Measurements from ENCODE around the gene ETV3. TPM values are rescaled to one million over a fixed set of nuclear protein-coding genes. Genes with fewer than 3 reads are reported as not detected.

Gene ETV3
- total RNA-seq, 1 experiment from 2014 or later, result 21.2 TPM

GRCh38 chr1:157163273-157164127 is 25.3 kb upstream of the ETV3 start:
- ChIA-PET CTCF (interaction anchor here (0.6 to 1.0 kb wide), 2 partner anchors 73 to 958 kb away, joined by 6 to 7 read pairs; no protein-coding TSS in a partner anchor), POLR2A (no interaction called here), RAD21 (ENCODE audit: low non-redundant PET in 1 of 2, low total read pairs in 2 of 2, uncharacterized antibody in 2 of 2, unreplicated experiment in 2 of 2) (no interaction called here)
- Histone ChIP-seq H2AFZ (ENCODE audit: low read depth, low read length, poor library complexity, severe bottlenecking) (peak overlapping the region; percentile 85), H3K9me2 (ENCODE audit: insufficient read depth) (no peaks in the 10 kb centered on the region), H3K27me3 (ENCODE audit: insufficient read depth, low read length) (no peaks in the 10 kb centered on the region), H3K36me3 (ENCODE audit: control insufficient read depth in 1 of 2, insufficient read depth in 2 of 2, low read length in 2 of 2) (no peaks in the 10 kb centered on the region), H3K9ac (ENCODE audit: low read length) (no peak overlapping the region), H3K27ac (ENCODE audit: low read depth, low read length) (no peak overlapping the region), H3K4me3 (replicated peaks in 1 of 2; ENCODE audit: low read depth in 1 of 2, low read length in 2 of 2) (no peak overlapping the region), H4K20me1 (ENCODE audit: insufficient read depth) (no peaks in the 10 kb centered on the region), H3K4me1 (ENCODE audit: control insufficient read depth in 1 of 2, insufficient read depth in 2 of 2, low read length in 2 of 2) (peaks cover 0 to 7% of the 10 kb centered on the region in 2 experiments; a peak in 2 of 4 replicates), H3K9me3 (ENCODE audit: control insufficient read depth in 1 of 2, insufficient read depth in 1 of 2, low read depth in 1 of 2, low read length in 2 of 2) (no peaks in the 10 kb centered on the region), H3K4me2 (ENCODE audit: low read length) (peak overlapping the region; percentile 53), H3K79me2 (ENCODE audit: insufficient read depth, low read length) (no peaks in the 10 kb centered on the region)
- ATAC-seq, result peak; percentile 96
- peak; percentile 50 for DNase-seq (ENCODE audit: low read depth, low spot score)
- TF ChIP-seq ZBTB33 (IDR thresholded peaks at IDR 0.05; ENCODE audit: extremely low read depth, insufficient replicate concordance, low read length), result no peak
- TF ChIP-seq MAX (IDR thresholded peaks at IDR 0.05), result no peak
- no peak for TF ChIP-seq ZNF274 (IDR thresholded peaks at IDR 0.05; ENCODE audit: low read depth, low read length)
- TF ChIP-seq EZH2phosphoT487 (IDR thresholded peaks at IDR 0.05; ENCODE audit: borderline replicate concordance), result no peak
- no peak for TF ChIP-seq YY1 (IDR thresholded peaks at IDR 0.05; ENCODE audit: extremely low read depth, insufficient replicate concordance, low read depth, low read length)
- TF ChIP-seq ZFX (IDR thresholded peaks at IDR 0.05), result no peak
- TF ChIP-seq RAD21 (IDR thresholded peaks at IDR 0.05; ENCODE audit: low read depth), result peak; percentile 44; the same call in 1 of the 2 replicates
- no peak for TF ChIP-seq TCF7L2 (IDR thresholded peaks at IDR 0.05; ENCODE audit: borderline replicate concordance, extremely low read depth, insufficient read depth, insufficient read length)
- TF ChIP-seq CTCF (IDR thresholded peaks at IDR 0.05 in 2 of 3, conservative IDR thresholded peaks at IDR 0.05 in 1 of 3; ENCODE audit: borderline replicate concordance in 1 of 3, insufficient read depth in 1 of 3, low read depth in 2 of 3, low read length in 2 of 3), result peak; percentile 73 to 98 (median 90)
- intact Hi-C loops (cut with micrococcal nuclease), result loop anchor here (10.0 kb wide), 1 partner anchor 961 kb away; a partner anchor contains a TSS
- no TSS peak for BruUV-seq (replicated peaks)
